SIG-M5 (cell line): Measurements from ENCODE around the gene ARMC2.

Source experiments
- DNase-seq: peaks from one replicate; lab custom pipeline; 2025; lab: John Stamatoyannopoulos, UW

The ARMC2 gene

GRCh38 chr6:108988296-108988695 lies 140.1 kb downstream of the ARMC2 start:
- DNase-seq, result no peak

DNA sequence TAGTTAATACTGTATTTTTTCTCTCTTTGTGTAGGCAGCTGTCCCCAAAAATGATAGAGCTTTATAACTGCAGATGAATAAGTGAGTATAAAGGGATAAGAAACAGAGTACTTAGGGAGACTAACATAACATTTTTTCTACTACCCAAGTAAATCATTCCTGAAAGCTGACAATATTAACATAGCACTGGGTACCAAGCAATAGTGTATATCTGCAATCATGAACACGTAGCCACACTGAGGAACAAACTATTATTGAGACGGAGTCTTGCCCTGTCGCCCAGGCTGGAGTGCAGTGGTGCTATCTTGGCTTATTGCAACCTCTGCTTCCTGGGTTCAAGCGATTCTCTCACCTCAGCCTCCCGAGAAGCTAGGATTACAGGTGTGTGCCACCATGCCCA lies 140.5 kb downstream of the ARMC2 start:
- no peak for DNase-seq

DNA sequence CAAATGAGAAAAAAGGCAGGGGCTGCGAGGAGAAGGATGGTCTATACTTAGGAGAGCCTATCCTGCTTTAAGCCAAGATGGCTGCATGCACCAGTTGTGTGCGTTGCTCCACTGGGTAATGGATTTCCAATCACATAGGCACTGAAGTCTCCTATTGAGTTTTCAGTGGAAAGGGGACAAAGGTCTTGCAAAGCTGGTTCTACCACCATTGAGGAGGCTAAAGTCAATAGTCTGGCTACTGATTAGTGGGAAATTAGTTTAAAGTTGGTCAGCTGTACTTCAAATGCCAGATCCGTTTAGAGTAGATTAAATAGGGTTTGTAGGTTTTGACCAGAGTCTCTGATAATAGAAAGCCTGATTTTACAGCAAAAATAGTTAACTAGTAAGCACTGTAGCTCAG lies 141.5 kb downstream of the ARMC2 start:
- no peak for DNase-seq

- DNase-seq, result no peak
Observed at GRCh38 chr6:108993876-108994275, 145.7 kb downstream of the ARMC2 start.

GRCh38 chr6:108995296-108995695 lies 147.1 kb downstream of the ARMC2 start:
- no peak for DNase-seq

DNA sequence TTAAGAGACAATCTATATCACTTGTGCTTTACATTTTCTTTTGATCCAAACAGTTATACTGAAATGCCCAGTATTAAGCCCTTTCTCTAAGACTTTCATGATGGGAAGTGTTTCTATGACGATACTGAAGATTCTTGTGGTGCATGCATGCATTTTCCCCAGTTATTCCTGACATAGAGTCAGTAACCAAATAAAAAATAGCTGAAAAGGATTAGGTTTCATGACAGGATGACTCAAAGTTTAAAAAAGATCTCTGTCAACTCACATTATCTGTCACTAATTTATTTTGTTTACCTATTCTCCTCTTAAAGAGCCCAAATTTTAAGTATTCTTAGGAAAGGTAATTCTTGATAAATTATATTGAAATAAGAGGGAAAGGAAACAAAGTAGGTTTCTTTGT lies 148.0 kb downstream of the ARMC2 start:
- no peak for DNase-seq

GRCh38 chr6:108998485-108998884 lies 150.3 kb downstream of the ARMC2 start:
- DNase-seq, result no peak

GRCh38 chr6:108999428-108999827 lies 151.2 kb downstream of the ARMC2 start:
- no peak for DNase-seq

DNA sequence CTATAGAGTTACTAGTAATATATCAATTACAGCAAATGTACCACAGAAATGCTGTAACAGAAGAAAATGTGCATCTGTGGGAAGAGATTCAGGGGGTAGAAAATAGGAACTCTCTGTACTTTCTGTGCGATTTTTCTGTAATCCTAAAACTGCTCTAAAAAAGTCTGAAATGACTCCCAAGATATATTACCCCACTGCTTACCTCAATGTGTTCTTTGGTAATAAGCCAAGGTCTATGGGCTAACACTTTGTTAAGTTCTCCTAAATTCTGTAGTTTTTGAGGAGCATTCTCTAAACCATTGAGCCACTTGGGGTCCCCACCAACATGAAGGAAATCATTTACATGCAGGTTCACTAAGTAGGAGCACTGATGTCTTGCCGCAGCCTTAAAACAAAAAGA lies 152.1 kb downstream of the ARMC2 start:
- DNase-seq, result no peak

DNA sequence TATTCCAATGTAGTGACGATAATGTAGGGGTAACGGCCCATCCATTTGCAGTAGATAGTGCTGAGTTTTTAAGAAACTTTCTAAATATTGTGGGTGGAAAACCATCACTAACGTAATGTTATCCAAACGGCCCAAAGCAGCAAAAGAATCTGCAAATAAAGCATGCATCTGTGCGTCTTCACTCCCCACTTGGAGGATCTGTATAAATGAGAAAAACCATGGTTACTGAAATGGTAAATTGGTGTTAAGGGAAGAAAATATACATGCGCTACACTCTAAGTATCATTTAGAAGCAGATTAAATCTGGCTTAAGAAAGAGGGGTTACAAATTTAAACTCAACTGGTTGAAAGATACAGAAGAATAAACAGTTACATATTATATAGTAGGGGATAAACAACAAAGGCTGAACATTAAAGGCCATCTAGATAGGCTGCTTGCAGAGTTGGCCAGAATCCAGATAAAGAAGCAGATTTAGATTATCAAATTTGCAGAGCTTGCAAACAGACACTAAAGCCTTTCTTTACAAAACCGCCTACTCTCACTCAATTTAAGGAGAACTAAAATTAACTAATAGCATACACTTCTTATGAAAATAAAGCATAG lies 153.2 kb downstream of the ARMC2 start:
- DNase-seq, result no peak

- no peak for DNase-seq
Observed at GRCh38 chr6:109002051-109002697, 154.0 kb downstream of the ARMC2 start.

DNA sequence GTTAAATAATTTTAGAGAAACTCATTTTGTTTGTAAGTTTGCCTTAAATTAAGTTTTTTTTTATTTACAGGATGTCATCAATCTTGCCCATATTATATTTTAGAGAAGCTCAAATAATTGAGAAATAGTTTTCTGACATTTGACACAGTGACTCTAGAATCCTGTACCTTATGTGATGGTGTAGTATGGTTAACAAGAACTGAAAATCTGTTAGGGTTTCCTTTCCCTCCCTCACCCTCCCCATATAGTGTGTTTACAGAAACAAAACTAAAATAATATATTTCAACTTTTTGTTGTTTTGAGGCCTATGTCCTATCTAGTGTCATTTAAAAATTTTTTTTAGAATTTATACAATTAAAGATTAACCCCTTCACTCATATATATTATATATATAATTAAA lies 154.7 kb downstream of the ARMC2 start:
- DNase-seq, result no peak

DNA sequence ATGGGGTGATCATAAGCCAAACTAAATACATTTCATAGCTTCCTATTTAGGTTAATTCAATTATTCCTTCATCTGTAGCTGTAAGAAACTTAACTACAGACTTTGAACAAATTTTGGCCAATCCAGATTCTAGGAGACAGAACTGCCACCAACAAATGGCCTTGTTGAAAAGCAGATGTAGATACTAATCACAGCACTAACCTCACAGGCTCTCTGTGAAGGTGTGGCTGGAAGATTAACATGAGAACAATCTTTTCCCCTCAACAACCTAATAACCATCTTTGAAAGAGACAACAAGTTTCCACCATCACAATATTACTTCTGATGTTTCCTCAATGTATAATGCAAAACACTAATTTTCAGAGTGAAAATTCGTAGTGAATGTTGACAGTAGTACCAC lies 158.6 kb downstream of the ARMC2 start:
- DNase-seq, result no peak

DNA sequence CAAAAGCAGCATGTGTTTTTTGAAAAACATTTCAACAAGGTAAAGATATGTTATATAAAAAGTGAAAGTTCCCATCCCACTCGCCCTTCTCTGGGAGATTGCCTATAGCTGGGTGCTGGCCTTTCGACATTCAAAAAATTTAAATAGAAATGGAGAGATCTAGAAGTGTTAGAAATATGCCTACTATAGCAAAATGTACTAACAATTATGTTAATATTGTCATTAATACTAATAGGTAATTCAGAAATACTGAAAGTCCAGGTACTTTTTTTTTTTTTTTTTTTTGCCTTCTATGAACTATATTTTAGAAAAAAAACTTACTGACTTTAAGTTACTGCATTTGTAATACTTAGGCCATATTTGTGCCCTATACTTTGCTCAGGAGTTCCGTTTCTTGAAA lies 159.3 kb downstream of the ARMC2 start:
- DNase-seq, result no peak

- DNase-seq, result no peak
Observed at GRCh38 chr6:109008054-109008453, 159.8 kb downstream of the ARMC2 start.

GRCh38 chr6:109008537-109009235 lies 160.5 kb downstream of the ARMC2 start:
- DNase-seq, result no peak

DNA sequence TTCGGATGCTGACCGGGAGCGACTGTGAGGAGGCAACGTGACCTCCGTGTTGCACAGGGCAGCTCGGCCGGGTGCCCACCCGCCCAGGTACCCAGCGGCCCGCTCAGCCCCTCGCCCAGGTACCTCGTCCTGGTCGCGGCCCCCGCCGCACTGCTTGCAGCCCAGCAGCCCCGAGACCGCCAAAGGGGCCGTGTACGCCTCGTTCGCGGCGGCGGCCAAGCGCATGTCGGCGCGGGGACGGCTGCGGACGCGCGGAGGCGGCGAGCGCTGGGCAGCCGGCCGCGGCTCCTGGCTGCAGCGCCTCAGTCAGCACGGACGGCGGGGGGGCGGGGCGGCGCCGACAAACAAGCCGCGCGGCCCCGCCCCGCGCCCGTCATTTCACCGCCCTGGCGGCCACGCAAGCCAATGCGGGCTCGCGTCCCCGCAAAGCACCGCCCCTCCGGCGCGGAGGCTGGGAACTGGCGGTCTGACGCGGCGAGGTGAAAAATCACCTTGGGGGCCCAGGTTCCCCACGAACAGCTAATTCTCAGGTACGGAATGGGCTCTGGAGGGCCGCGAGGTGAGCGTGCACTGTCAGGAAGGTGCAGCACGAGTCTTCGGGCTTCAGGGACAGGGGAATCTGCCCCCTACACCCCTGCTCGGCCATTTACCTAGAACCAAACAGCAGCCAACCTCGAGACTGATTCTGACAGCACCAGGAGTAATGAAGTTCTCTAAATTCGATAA lies 161.2 kb downstream of the ARMC2 start:
- no peak for DNase-seq

GRCh38 chr6:109009962-109010704 lies 161.9 kb downstream of the ARMC2 start:
- DNase-seq, result no peak

DNA sequence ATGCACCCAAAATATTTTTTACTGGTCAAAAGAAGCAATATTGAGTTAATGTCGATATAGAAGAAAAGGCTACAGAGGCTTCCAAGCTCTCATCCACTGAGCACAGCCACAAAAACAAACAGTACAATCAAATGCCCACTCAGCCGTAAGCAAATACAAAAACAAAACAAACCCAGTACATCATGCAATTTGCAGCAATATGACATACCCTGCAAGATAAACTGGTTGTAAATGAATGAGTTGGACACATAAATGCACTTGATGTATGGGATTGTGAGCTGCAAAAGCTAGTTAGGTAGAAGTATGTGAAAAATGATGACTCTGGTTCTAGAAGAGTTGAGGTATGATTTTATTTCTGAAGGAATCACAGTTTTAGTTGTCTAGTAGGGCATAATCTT lies 162.5 kb downstream of the ARMC2 start:
- no peak for DNase-seq

- DNase-seq, result no peak
Observed at GRCh38 chr6:109013656-109014305, 165.6 kb downstream of the ARMC2 start.

- no peak for DNase-seq
Observed at GRCh38 chr6:109014606-109015005, 166.4 kb downstream of the ARMC2 start.

GRCh38 chr6:109015176-109015575 lies 167.0 kb downstream of the ARMC2 start:
- no peak for DNase-seq
